ENCODE results near the gene NAV2. TPM values are rescaled to one million over a fixed set of nuclear protein-coding genes. Genes with fewer than 3 reads are reported as not detected.

Gene NAV2
- polyA plus RNA-seq, 1 donor (not counting 4 experiments of a cell fraction or from before 2014, with no cell fraction given) = 4.0 TPM

DNA sequence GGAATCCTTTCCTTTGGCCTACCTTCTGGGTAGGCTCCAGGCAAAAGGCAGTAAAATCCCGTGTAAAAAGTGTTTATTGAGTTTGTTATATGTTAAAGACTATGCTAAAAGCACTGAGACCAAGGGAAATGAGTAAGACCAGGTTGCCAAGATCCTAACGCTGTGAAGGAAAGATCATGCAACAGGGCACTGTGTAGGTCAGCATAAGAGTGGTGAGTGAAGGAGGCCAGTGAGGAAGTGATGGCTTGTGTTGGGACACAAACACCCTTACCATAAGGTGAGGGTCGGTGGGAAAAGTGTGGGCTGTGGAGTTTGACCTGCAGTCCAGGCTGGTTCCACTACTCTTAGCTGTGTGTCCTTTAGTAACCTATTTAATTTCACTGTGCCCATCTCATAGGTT is 245.6 kb downstream of the NAV2 start:
- no peak overlapping the region for H3K27ac ChIP-seq (ENCODE audit: control insufficient read depth, insufficient read depth, low read length)
- no peaks in the 10 kb centered on the region for H3K27me3 ChIP-seq (ENCODE audit: control insufficient read depth, extremely low read depth, insufficient read depth, low read length)
- no peaks in the 10 kb centered on the region for H4K20me1 ChIP-seq (ENCODE audit: control insufficient read depth, extremely low read depth, insufficient read depth, low read length)
- no peak overlapping the region for H3K4me3 ChIP-seq (ENCODE audit: control insufficient read depth in 2 of 3, extremely low read depth in 1 of 3, insufficient read depth in 2 of 3, low read depth in 1 of 3, low read length in 3 of 3)
- no peaks in the 10 kb centered on the region for H3K9me1 ChIP-seq (ENCODE audit: control insufficient read depth, extremely low read depth, insufficient read depth, low read length)
- TF ChIP-seq CTCF (optimal IDR thresholded peaks at IDR 0.05 in 1 of 3, IDR thresholded peaks at IDR 0.05 in 1 of 3, conservative IDR thresholded peaks at IDR 0.05 in 1 of 3; ENCODE audit: extremely low read depth in 1 of 3, insufficient read depth in 2 of 3, low read length in 3 of 3) (no peak), EZH2 (IDR thresholded peaks at IDR 0.05; ENCODE audit: low read length) (no peak)
- no peaks in the 10 kb centered on the region for H3K79me2 ChIP-seq (ENCODE audit: control insufficient read depth, insufficient read depth, low read length)
- no peaks in the 10 kb centered on the region for H3K9me3 ChIP-seq (ENCODE audit: control insufficient read depth, low read depth, low read length)
- DNase-seq (ENCODE audit: low read depth, low spot score) = no peak
- FAIRE-seq = no peak
- dilution Hi-C loops (cut with MboI; ENCODE audit: extremely low pct_ligation_motif_present, low sequenced_read_pairs) = no loop called here
- H3K4me1 ChIP-seq (ENCODE audit: control insufficient read depth, extremely low read depth, insufficient read depth, low read length) = peaks cover 7% of the 10 kb centered on the region
- H3K4me2 ChIP-seq (ENCODE audit: control insufficient read depth, extremely low read depth, insufficient read depth, low read depth, low read length) = no peak overlapping the region
- no peak overlapping the region for H2AFZ ChIP-seq (ENCODE audit: control insufficient read depth, low read length)
- H3K9ac ChIP-seq (ENCODE audit: control insufficient read depth, extremely low read depth, insufficient read depth, low read length) = no peak overlapping the region
- H3K36me3 ChIP-seq (ENCODE audit: control insufficient read depth in 2 of 2, extremely low read depth in 1 of 2, insufficient read depth in 2 of 2, low read length in 2 of 2) = no peaks in the 10 kb centered on the region

DNA sequence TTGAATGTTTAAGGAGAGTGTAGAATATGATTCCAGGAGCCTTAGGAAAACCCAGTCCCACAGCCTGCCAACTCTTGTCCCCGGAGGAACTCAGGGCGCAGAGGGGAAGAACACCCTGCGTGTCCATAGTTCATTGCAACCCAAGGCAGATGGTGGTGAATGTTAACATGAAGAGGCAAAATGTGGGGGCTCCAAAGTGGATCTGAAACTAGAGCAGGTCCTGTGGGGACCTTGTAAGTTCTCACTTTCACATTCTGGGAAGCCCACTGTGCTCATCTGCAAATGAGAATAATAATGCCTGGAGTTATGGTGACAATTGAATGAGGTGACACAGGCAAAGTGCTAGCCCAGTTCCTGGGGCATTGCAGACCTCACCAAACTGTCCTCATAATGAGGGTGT is 246.6 kb downstream of the NAV2 start:
- Histone ChIP-seq H3K9me3 (ENCODE audit: control insufficient read depth, low read depth, low read length) (no peaks in the 10 kb centered on the region), H2AFZ (ENCODE audit: control insufficient read depth, low read length) (no peak overlapping the region), H3K27ac (ENCODE audit: control insufficient read depth, insufficient read depth, low read length) (no peak overlapping the region), H3K4me1 (ENCODE audit: control insufficient read depth, extremely low read depth, insufficient read depth, low read length) (no peaks in the 10 kb centered on the region), H3K79me2 (ENCODE audit: control insufficient read depth, insufficient read depth, low read length) (no peaks in the 10 kb centered on the region), H3K27me3 (ENCODE audit: control insufficient read depth, extremely low read depth, insufficient read depth, low read length) (no peaks in the 10 kb centered on the region), H3K4me3 (ENCODE audit: control insufficient read depth in 2 of 3, extremely low read depth in 1 of 3, insufficient read depth in 2 of 3, low read depth in 1 of 3, low read length in 3 of 3) (no peak overlapping the region), H3K36me3 (ENCODE audit: control insufficient read depth in 2 of 2, extremely low read depth in 1 of 2, insufficient read depth in 2 of 2, low read length in 2 of 2) (no peaks in the 10 kb centered on the region), H4K20me1 (ENCODE audit: control insufficient read depth, extremely low read depth, insufficient read depth, low read length) (no peaks in the 10 kb centered on the region), H3K4me2 (ENCODE audit: control insufficient read depth, extremely low read depth, insufficient read depth, low read depth, low read length) (no peak overlapping the region), H3K9ac (ENCODE audit: control insufficient read depth, extremely low read depth, insufficient read depth, low read length) (no peak overlapping the region), H3K9me1 (ENCODE audit: control insufficient read depth, extremely low read depth, insufficient read depth, low read length) (no peaks in the 10 kb centered on the region)
- TF ChIP-seq CTCF (optimal IDR thresholded peaks at IDR 0.05 in 1 of 3, IDR thresholded peaks at IDR 0.05 in 1 of 3, conservative IDR thresholded peaks at IDR 0.05 in 1 of 3; ENCODE audit: extremely low read depth in 1 of 3, insufficient read depth in 2 of 3, low read length in 3 of 3) (no peak), EZH2 (IDR thresholded peaks at IDR 0.05; ENCODE audit: low read length) (no peak)
- DNase-seq (ENCODE audit: low read depth, low spot score) (no peak), FAIRE-seq (no peak)
- dilution Hi-C loops (cut with MboI; ENCODE audit: extremely low pct_ligation_motif_present, low sequenced_read_pairs) = no loop called here
